ENCODE data around the gene ANKRD6. TPM values are rescaled to one million over a fixed set of nuclear protein-coding genes. Genes with fewer than 3 reads are reported as not detected.
A peak's percentile ranks its signal among the peaks of the same experiment; 100 is the strongest.

ANKRD6 gene
- polyA plus RNA-seq, 1 of the 3 experiments (the other 2 are of a cell fraction), result 2.6 TPM

- Histone ChIP-seq H3K9me3 (no peaks in the 10 kb centered on the region), H3K27me3 (ENCODE audit: insufficient read depth) (no peaks in the 10 kb centered on the region), H3K79me2 (ENCODE audit: insufficient read depth) (peaks cover 26% of the 10 kb centered on the region), H3K4me1 (ENCODE audit: control insufficient read depth in 1 of 2, insufficient read depth in 2 of 2, low read depth in 1 of 2, low read length in 1 of 2) (peaks cover 6% of the 10 kb centered on the region in 2 experiments; a peak in 2 of 4 replicates), H3K9me2 (no peaks in the 10 kb centered on the region), H2AFZ (ENCODE audit: low read depth) (peak overlapping the region; percentile 99), H3K4me3 (ENCODE audit: low read depth in 2 of 2, low read length in 1 of 2) (peak overlapping the region; percentile 63 to 94), H4K20me1 (ENCODE audit: insufficient read depth) (no peaks in the 10 kb centered on the region), H3K27ac (ENCODE audit: low read depth in 2 of 2, low read length in 1 of 2) (peak overlapping the region; percentile 81 to 86), H3K4me2 (peak overlapping the region; percentile 94), H3K9ac (peak overlapping the region; percentile 89), H3K36me3 (replicated peaks in 1 of 2; ENCODE audit: control insufficient read depth in 1 of 2, insufficient read depth in 2 of 2, low read length in 1 of 2) (peaks cover 30 to 32% of the 10 kb centered on the region in 2 experiments), H3F3A (replicated peaks; ENCODE audit: insufficient read depth) (no peaks in the 10 kb centered on the region)
- POLR2A ChIA-PET, result interaction anchor here (1.2 kb wide), 1 partner anchor 205 kb away, joined by 5 read pairs; the partner anchor contains the start of gene ANKRD6
- 8% methylated on average over 7 of the region's 7 CpGs for WGBS (ENCODE audit: low lambda C conversion rate)
- TF ChIP-seq CTCF (IDR thresholded peaks at IDR 0.05) (no peak), SIN3A (IDR thresholded peaks at IDR 0.05; ENCODE audit: borderline replicate concordance, low read depth, low read length) (no peak), MAX (IDR thresholded peaks at IDR 0.05; ENCODE audit: low read depth) (no peak), NFIC (IDR thresholded peaks at IDR 0.05; ENCODE audit: borderline replicate concordance) (no peak), TEAD4 (IDR thresholded peaks at IDR 0.05; ENCODE audit: borderline replicate concordance, insufficient read depth) (no peak), GABPA (IDR thresholded peaks at IDR 0.05; ENCODE audit: low read depth) (no peak), RAD21 (IDR thresholded peaks at IDR 0.05; ENCODE audit: low read length) (no peak), MEF2A (IDR thresholded peaks at IDR 0.05; ENCODE audit: borderline replicate concordance, low read depth) (no peak), RFX5 (IDR thresholded peaks at IDR 0.05; ENCODE audit: low read length) (no peak), RXRA (IDR thresholded peaks at IDR 0.05; ENCODE audit: borderline replicate concordance, low read depth) (no peak), TAF1 (IDR thresholded peaks at IDR 0.05; ENCODE audit: borderline replicate concordance, low read depth, low read length) (no peak), NRF1 (IDR thresholded peaks at IDR 0.05; ENCODE audit: low read depth, low read length) (no peak)
- no peak for DNase-seq
- CTCF ChIA-PET, result interaction anchor here (1.0 to 3.0 kb wide), 6 partner anchors 30 to 266 kb away, joined by 3 to 14 read pairs (median 3); partner anchors contain the start of gene ANKRD6
Measured at GRCh38 chr6:89637960-89638319, 205.0 kb downstream of the ANKRD6 start.

GRCh38 chr6:89638320-89639195, 205.6 kb downstream of the ANKRD6 start, which contains the start of gene LYRM2:
Gene LYRM2, minus strand, starts transcription at chr6:89638747. Its CDS starts 31 bp downstream, at chr6:89638716.
- peak within 1 kb of the TSS; percentile 81 to 86 for H3K27ac ChIP-seq (ENCODE audit: low read depth in 2 of 2, low read length in 1 of 2)
- no peaks in the 10 kb centered on the region for H3K27me3 ChIP-seq (ENCODE audit: insufficient read depth)
- ChIA-PET CTCF (interaction anchor here (1.0 to 3.0 kb wide), 6 partner anchors 29 to 266 kb away, joined by 3 to 14 read pairs (median 3); partner anchors contain the start of gene ANKRD6), POLR2A (interaction anchor here (0.9 to 1.5 kb wide), 4 partner anchors 11 to 266 kb away, joined by 3 to 5 read pairs (median 4); partner anchors contain the start of gene ANKRD6)
- peaks cover 26% of the 10 kb centered on the region for H3K79me2 ChIP-seq (ENCODE audit: insufficient read depth)
- no peaks in the 10 kb centered on the region for H3F3A ChIP-seq (replicated peaks; ENCODE audit: insufficient read depth)
- H3K4me2 ChIP-seq, result peak within 1 kb of the TSS; percentile 94
- under 1% methylated on average over 43 of the region's 58 CpGs for WGBS (ENCODE audit: low lambda C conversion rate)
- H2AFZ ChIP-seq (ENCODE audit: low read depth), result peak within 1 kb of the TSS; percentile 99
- peak; percentile 93 for DNase-seq
- H3K36me3 ChIP-seq (replicated peaks in 1 of 2; ENCODE audit: control insufficient read depth in 1 of 2, insufficient read depth in 2 of 2, low read length in 1 of 2), result peaks cover 28 to 36% of the 10 kb centered on the region in 2 experiments
- H3K9me3 ChIP-seq, result no peaks in the 10 kb centered on the region
- H3K9ac ChIP-seq, result peak within 1 kb of the TSS; percentile 89
- H4K20me1 ChIP-seq (ENCODE audit: insufficient read depth), result no peaks in the 10 kb centered on the region
- peaks cover 6% of the 10 kb centered on the region in 2 experiments; a peak in 2 of 4 replicates for H3K4me1 ChIP-seq (ENCODE audit: control insufficient read depth in 1 of 2, insufficient read depth in 2 of 2, low read depth in 1 of 2, low read length in 1 of 2)
- H3K9me2 ChIP-seq, result no peaks in the 10 kb centered on the region
- H3K4me3 ChIP-seq (ENCODE audit: low read depth in 2 of 2, low read length in 1 of 2), result peak within 1 kb of the TSS; percentile 63 to 94
- no peak for TF ChIP-seq FOXM1 (IDR thresholded peaks at IDR 0.05; ENCODE audit: low read depth)
- peak; percentile 89 for TF ChIP-seq MAX (IDR thresholded peaks at IDR 0.05; ENCODE audit: low read depth)
- no peak for TF ChIP-seq CTCF (IDR thresholded peaks at IDR 0.05)
- TF ChIP-seq TCF12 (IDR thresholded peaks at IDR 0.05), result no peak
- TF ChIP-seq RAD21 (IDR thresholded peaks at IDR 0.05; ENCODE audit: low read length), result no peak
- TF ChIP-seq IRF3 (IDR thresholded peaks at IDR 0.05; ENCODE audit: low read depth, low read length), result no peak
- no peak for TF ChIP-seq RXRA (IDR thresholded peaks at IDR 0.05; ENCODE audit: borderline replicate concordance, low read depth)
- peak; percentile 70 for TF ChIP-seq NRF1 (IDR thresholded peaks at IDR 0.05; ENCODE audit: low read depth, low read length)
- no peak for TF ChIP-seq RCOR1 (IDR thresholded peaks at IDR 0.05; ENCODE audit: low read length)
- TF ChIP-seq ELF1 (IDR thresholded peaks at IDR 0.05), result peak; percentile 85
- no peak for TF ChIP-seq GATA2 (CRISPR knock-in tag; IDR thresholded peaks at IDR 0.05)
- peak; percentile 52 for TF ChIP-seq GABPA (IDR thresholded peaks at IDR 0.05; ENCODE audit: low read depth)
- peak; percentile 96 for TF ChIP-seq MXI1 (IDR thresholded peaks at IDR 0.05; ENCODE audit: low read depth, low read length)
- TF ChIP-seq TAF1 (IDR thresholded peaks at IDR 0.05; ENCODE audit: borderline replicate concordance, low read depth, low read length), result peak; percentile 47; the same call in 1 of the 2 replicates
- no peak for TF ChIP-seq JUND (IDR thresholded peaks at IDR 0.05)
